K562 (cell line): ENCODE measurements around the gene MYBPC3. TPM values are rescaled to one million over a fixed set of nuclear protein-coding genes. Genes with fewer than 3 reads are reported as not detected.

Experiments used
- ATAC-seq: fragments of 200-7000 bp; cut with Tn5 transposase; 3 replicates; pipeline ENCODE4 v1.9.1; 2020; ENCODE audit warnings: moderate library complexity
- BruUV-seq: library from RNA; stranded (reverse); fragments of 400-500 nt; replicated peaks from 2 replicates; lab custom pipeline; 2021; lab: Mats Ljungman, UMichigan
- CTCF ChIA-PET: fragments of 300-600 bp; formaldehyde crosslinking; extraction: SDS; loops from one replicate; lab custom pipeline; 2021; ENCODE audit warnings: low intra/inter-chr PET ratio; lab: Yijun Ruan, JAX
- POLR2A ChIA-PET: fragments of 300-600, 350-650 bp; sonication (Branson Sonifier 250); formaldehyde crosslinking; extraction: SDS; loops from one replicate; lab custom pipeline; 2021; ENCODE audit warnings: antibody characterized with exemption, inconsistent platforms; lab: Yijun Ruan, JAX
- DNase-seq, 4 experiments: peaks; one replicate each; pipeline versions ENCODE4 v3.0.0 to v3.0.0-alpha.2; 2011 to 2018; ENCODE audit warnings: low spot score in 3 of 4, mixed read lengths in 3 of 4; ENCODE audit errors: extremely low read depth in 1 of 4
- FAIRE-seq: peaks from 2 replicates; lab custom pipeline; 2011; peaks lifted over from hg19 to GRCh38; lab: Jason Lieb, UNC
- H2AFZ ChIP-seq: 2 replicates; pipeline ENCODE4 v1.6.0; 2011; ENCODE audit warnings: low read depth, low read length, control low read depth, inconsistent platforms
- H3K27ac ChIP-seq: fragments of 200-600 bp; 3 replicates; pipeline ENCODE4 v1.8.0; 2011; ENCODE audit warnings: low read depth, mild to moderate bottlenecking, control low read depth, inconsistent platforms, low read length, moderate library complexity, mixed read lengths; ENCODE audit errors: extremely low read depth
- H3K27me3 ChIP-seq, 2 experiments: fragments of 300-600 bp in 1 of 2; 2 replicates in 1 of 2; 3 replicates in 1 of 2; pipeline versions ENCODE4 v1.6.0 to v1.8.0; 2011; ENCODE audit warnings: inconsistent platforms in 2 of 2, low read length in 2 of 2, mild to moderate bottlenecking in 1 of 2, mixed read lengths in 1 of 2, moderate library complexity in 1 of 2; ENCODE audit not compliant: control insufficient read depth in 2 of 2, insufficient read depth in 2 of 2
- H3K36me3 ChIP-seq: fragments of 300-600 bp; 3 replicates; pipeline ENCODE4 v1.8.0; 2011; ENCODE audit warnings: mild to moderate bottlenecking, low read length, inconsistent platforms; ENCODE audit not compliant: control insufficient read depth, insufficient read depth
- H3K4me1 ChIP-seq, 2 experiments: fragments of 200-600 bp in 1 of 2; replicated peaks in 1 of 2; 2 replicates in 1 of 2; 3 replicates in 1 of 2; pipeline versions ENCODE4 v1.5.1 to v1.8.0; 2011; ENCODE audit warnings: inconsistent platforms in 2 of 2, low read length in 2 of 2, mild to moderate bottlenecking in 1 of 2, mixed read lengths in 1 of 2, moderate library complexity in 1 of 2; ENCODE audit not compliant: control insufficient read depth in 2 of 2, insufficient read depth in 2 of 2
- H3K4me2 ChIP-seq: 2 replicates; pipeline ENCODE4 v1.6.1; 2011; ENCODE audit warnings: low read length, control low read depth, inconsistent platforms, mixed read lengths; ENCODE audit not compliant: insufficient read depth
- H3K4me3 ChIP-seq: fragments of 200-600 bp; sonication (generic), shearing (Covaris generic); 2 replicates; pipeline ENCODE4 v1.5.1; 2016; ENCODE audit warnings: control low read depth, inconsistent platforms
- H3K79me2 ChIP-seq: fragments of 200-600 bp; 3 replicates; pipeline ENCODE4 v1.8.0; 2011; ENCODE audit warnings: low read length, inconsistent platforms; ENCODE audit not compliant: control insufficient read depth, insufficient read depth
- H3K9ac ChIP-seq, 2 experiments: 2 replicates each; pipeline versions ENCODE4 v1.6.0 to v1.6.1; 2011; ENCODE audit warnings: low read depth in 2 of 2, low read length in 2 of 2, control low read depth in 1 of 2, inconsistent platforms in 1 of 2, mild to moderate bottlenecking in 1 of 2, mixed read lengths in 1 of 2; ENCODE audit not compliant: insufficient read depth in 1 of 2
- H3K9me1 ChIP-seq: one replicate; pipeline ENCODE4 v1.6.0; 2011; ENCODE audit warnings: inconsistent platforms, mild to moderate bottlenecking, low read length, moderate library complexity; ENCODE audit not compliant: control insufficient read depth, insufficient read depth
- H3K9me3 ChIP-seq: replicated peaks from 2 replicates; pipeline ENCODE4 v1.5.1; 2011; ENCODE audit warnings: low read depth, low read length, inconsistent platforms; ENCODE audit not compliant: control insufficient read depth, insufficient read depth
- H4K20me1 ChIP-seq: replicated peaks from 2 replicates; pipeline ENCODE4 v1.6.1; 2011; ENCODE audit warnings: low read length, inconsistent platforms, mixed read lengths; ENCODE audit not compliant: control insufficient read depth, insufficient read depth
- ATF1 ChIP-seq, 2 experiments: fragments of 450-650 bp in 1 of 2; IDR thresholded peaks; 2 replicates each; pipeline ENCODE4 v1.6.1; 2016; ENCODE audit warnings: missing compliant biosample characterization in 1 of 2, missing genetic modification characterization in 1 of 2
- CC2D1A ChIP-seq: fragments of 450-650 bp; IDR thresholded peaks from 2 replicates; pipeline ENCODE4 v1.6.1; 2017; ENCODE audit warnings: mild to moderate bottlenecking
- DDX20 ChIP-seq: fragments of 450-650 bp; IDR thresholded peaks from 2 replicates; pipeline ENCODE4 v1.6.1; 2016; ENCODE audit warnings: missing genetic modification characterization, low read depth, mild to moderate bottlenecking, missing compliant biosample characterization, moderate library complexity
- KLF6 ChIP-seq: fragments of 250-450 bp; sonication (Bioruptor Pico); IDR thresholded peaks from 2 replicates; pipeline ENCODE4 v1.4.0; 2020; ENCODE audit warnings: mild to moderate bottlenecking, moderate library complexity, borderline replicate concordance
- RAD51 ChIP-seq: fragments of 450-650 bp; IDR thresholded peaks from 2 replicates; pipeline ENCODE4 v1.7.1; 2016; ENCODE audit warnings: low read depth, mild to moderate bottlenecking, borderline replicate concordance
- SMAD3 ChIP-seq: fragments of 450-650 bp; formaldehyde crosslinking; conservative IDR thresholded peaks from 2 replicates; pipeline ENCODE4 v1.4.0; 2020; ENCODE audit warnings: mild to moderate bottlenecking
- ZNF780A ChIP-seq: fragments of 250-450 bp; sonication (Bioruptor Pico); IDR thresholded peaks from 2 replicates; pipeline ENCODE4 v1.5.0; 2021; ENCODE audit warnings: mild to moderate bottlenecking
- WGBS: fragments of 100-300 bp; shearing (Covaris generic); methylation state at CpG from one replicate; pipeline ENCODE4 v1.1.6; 2016; ENCODE audit warnings: low coverage, mixed read lengths; ENCODE audit not compliant: insufficient coverage; ENCODE audit errors: missing lambda C conversion rate; 5-methylcytosine and 5-hydroxymethylcytosine counted together
- in situ Hi-C: fragments of 300-500 bp; cut with MboI; formaldehyde crosslinking; loops from 4 replicates; pipeline ENCODE4 v1.15.0; 2018; ENCODE audit warnings: inconsistent platforms, mixed read lengths
- intact Hi-C: fragments of 100-400 bp; cut with micrococcal nuclease; formaldehyde crosslinking; loops from 2 replicates; pipeline ENCODE4 v1.14.2; 2022
- polyA plus RNA-seq, 8 experiments: library from polyadenylated mRNA; depleted of rRNA in 4 of 8; stranded (reverse) in 5 of 8; unstranded in 3 of 8; fragments of >200 nt; fragmentation: Nextera tagmentation in 2 of 8; fragmentation: Illumina TruSeq in 1 of 8; extraction: Ambion mirVana in 2 of 8; extraction: Trizol in 1 of 8; gene quantifications; 2 replicates each; pipeline versions ENCODE4 v1.2.1 to v1.2.3, GENCODE V29; 2011 to 2014; ENCODE audit warnings: inconsistent platforms in 1 of 8, missing spikeins in 1 of 8
- total RNA-seq, 7 experiments: library from RNA; depleted of rRNA in 6 of 7; stranded (reverse); fragments of >200 nt in 6 of 7; fragmentation: Illumina TruSeq in 2 of 7; extraction: Trizol in 2 of 7; gene quantifications; 2 replicates each; pipeline versions ENCODE4 v1.2.1 to v1.2.3, GENCODE V29; 2011 to 2021; ENCODE audit warnings: low replicate concordance in 1 of 7
- TF ChIP-seq, protein P1 (sequence below): fragments of 450-650 bp; IDR thresholded peaks from 2 replicates; pipeline ENCODE4 v1.6.1; 2016; ENCODE audit warnings: borderline replicate concordance
- TF ChIP-seq, protein P2 (sequence below): fragments of 450-650 bp; IDR thresholded peaks from 2 replicates; pipeline ENCODE4 v1.6.1; 2016; ENCODE audit warnings: antibody characterized with exemption
- TF ChIP-seq, protein P3 (sequence below): sonication (generic); formaldehyde crosslinking; IDR thresholded peaks from 2 replicates; pipeline ENCODE4 v1.8.0; 2022; ENCODE audit warnings: mild to moderate bottlenecking, missing genetic modification reagents

Gene MYBPC3
- total and polyA plus RNA-seq, 9 of the 15 experiments (the other 6 are each of a cell fraction or from before 2014, with no cell fraction given): 0.01 TPM; not detected in 8

DNA sequence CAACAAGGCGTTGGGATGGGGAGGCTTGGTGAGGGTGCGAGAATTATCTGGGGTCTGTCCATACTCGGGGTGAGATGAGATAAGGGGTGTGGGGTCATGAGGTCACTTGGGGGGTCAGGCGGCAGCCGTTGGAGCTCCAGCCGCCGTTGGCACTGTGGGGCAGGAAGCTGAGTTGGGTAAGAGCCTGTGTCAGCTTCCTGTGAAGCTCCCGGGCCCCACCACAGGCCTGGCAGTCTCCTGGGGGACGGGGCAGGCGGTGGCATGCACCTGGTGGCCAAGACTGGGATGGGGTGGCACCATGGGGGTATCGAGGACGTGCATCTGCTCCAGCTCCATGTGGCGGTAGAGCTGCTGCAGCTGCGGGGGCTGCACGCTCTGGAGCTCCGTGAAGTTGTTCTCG, 7.1 kb upstream of the MYBPC3 start (continued):
- TF ChIP-seq, protein P1, sequence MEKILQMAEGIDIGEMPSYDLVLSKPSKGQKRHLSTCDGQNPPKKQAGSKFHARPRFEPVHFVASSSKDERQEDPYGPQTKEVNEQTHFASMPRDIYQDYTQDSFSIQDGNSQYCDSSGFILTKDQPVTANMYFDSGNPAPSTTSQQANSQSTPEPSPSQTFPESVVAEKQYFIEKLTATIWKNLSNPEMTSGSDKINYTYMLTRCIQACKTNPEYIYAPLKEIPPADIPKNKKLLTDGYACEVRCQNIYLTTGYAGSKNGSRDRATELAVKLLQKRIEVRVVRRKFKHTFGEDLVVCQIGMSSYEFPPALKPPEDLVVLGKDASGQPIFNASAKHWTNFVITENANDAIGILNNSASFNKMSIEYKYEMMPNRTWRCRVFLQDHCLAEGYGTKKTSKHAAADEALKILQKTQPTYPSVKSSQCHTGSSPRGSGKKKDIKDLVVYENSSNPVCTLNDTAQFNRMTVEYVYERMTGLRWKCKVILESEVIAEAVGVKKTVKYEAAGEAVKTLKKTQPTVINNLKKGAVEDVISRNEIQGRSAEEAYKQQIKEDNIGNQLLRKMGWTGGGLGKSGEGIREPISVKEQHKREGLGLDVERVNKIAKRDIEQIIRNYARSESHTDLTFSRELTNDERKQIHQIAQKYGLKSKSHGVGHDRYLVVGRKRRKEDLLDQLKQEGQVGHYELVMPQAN: no peak
- TF ChIP-seq RAD51: no peak
- TF ChIP-seq KLF6 (CRISPR knock-in tag): no peak
- TF ChIP-seq ATF1 (CRISPR knock-in tag; IDR thresholded peaks at IDR 0.05): no peak
- no peak for TF ChIP-seq ATF1 (tag; IDR thresholded peaks at IDR 0.05)
- TF ChIP-seq, protein P2, sequence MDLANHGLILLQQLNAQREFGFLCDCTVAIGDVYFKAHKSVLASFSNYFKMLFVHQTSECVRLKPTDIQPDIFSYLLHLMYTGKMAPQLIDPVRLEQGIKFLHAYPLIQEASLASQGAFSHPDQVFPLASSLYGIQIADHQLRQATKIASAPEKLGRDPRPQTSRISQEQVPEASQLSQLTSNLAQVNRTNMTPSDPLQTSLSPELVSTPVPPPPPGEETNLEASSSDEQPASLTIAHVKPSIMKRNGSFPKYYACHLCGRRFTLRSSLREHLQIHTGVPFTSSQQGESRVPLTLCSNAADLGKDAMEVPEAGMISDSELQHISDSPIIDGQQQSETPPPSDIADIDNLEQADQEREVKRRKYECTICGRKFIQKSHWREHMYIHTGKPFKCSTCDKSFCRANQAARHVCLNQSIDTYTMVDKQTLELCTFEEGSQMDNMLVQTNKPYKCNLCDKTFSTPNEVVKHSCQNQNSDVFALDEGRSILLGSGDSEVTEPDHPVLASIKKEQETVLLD: no peak

DNA sequence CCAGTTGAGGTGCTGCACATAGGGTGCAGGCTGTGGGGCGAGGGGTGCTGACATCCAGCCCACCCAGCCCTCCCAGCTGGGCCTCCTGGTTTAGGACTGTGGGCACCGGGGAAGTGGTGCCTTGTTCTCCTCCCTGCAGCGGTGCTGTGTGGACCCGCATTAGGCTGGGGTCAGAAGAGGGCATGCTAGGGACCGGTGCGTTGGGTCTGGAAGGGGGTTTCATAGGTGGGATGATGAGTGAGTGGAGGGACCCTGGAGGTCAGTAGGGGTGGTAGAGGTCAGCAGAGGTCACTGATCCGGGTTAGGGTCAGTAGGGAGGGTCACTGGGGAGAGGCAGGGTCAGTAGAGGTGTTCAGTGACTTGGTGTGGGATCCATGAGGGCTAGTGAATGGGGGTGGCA, 6.7 kb upstream of the MYBPC3 start:
- CTCF ChIA-PET: no interaction called here

More for the DNA sequence above, 6.7 kb upstream of the MYBPC3 start:
- peaks cover 0 to 31% of the 10 kb centered on the region in 2 experiments; a peak in 3 of 5 replicates for H3K4me1 ChIP-seq
- in situ Hi-C loops (loop anchor here (10.0 kb wide), 1 partner anchor 474 kb away; no protein-coding TSS in a partner anchor), intact Hi-C loops (loop anchor here (10.0 kb wide), 2 partner anchors 46 to 474 kb away; partner anchors contain the start of gene SLC39A13)
- ATAC-seq (no peak), FAIRE-seq (no peak), DNase-seq (no peak)
- 76% methylated on average over 6 of the region's 7 CpGs for WGBS
- H3K9me1 ChIP-seq: no peaks in the 10 kb centered on the region
- H3K4me3 ChIP-seq: no peak overlapping the region
- no TSS peak for BruUV-seq
- H3K27me3 ChIP-seq: no peaks in the 10 kb centered on the region
- no peaks in the 10 kb centered on the region for H4K20me1 ChIP-seq
- POLR2A ChIA-PET: interaction anchor here (0.6 kb wide), 1 partner anchor 234 kb away, joined by 3 read pairs; no protein-coding TSS in a partner anchor
- H3K4me2 ChIP-seq: no peak overlapping the region
- no peak overlapping the region for H3K27ac ChIP-seq
- TF ChIP-seq SMAD3 (CRISPR knock-in tag) (no peak), CC2D1A (no peak), ZNF780A (CRISPR knock-in tag) (no peak), DDX20 (no peak)
- TF ChIP-seq, protein P3, sequence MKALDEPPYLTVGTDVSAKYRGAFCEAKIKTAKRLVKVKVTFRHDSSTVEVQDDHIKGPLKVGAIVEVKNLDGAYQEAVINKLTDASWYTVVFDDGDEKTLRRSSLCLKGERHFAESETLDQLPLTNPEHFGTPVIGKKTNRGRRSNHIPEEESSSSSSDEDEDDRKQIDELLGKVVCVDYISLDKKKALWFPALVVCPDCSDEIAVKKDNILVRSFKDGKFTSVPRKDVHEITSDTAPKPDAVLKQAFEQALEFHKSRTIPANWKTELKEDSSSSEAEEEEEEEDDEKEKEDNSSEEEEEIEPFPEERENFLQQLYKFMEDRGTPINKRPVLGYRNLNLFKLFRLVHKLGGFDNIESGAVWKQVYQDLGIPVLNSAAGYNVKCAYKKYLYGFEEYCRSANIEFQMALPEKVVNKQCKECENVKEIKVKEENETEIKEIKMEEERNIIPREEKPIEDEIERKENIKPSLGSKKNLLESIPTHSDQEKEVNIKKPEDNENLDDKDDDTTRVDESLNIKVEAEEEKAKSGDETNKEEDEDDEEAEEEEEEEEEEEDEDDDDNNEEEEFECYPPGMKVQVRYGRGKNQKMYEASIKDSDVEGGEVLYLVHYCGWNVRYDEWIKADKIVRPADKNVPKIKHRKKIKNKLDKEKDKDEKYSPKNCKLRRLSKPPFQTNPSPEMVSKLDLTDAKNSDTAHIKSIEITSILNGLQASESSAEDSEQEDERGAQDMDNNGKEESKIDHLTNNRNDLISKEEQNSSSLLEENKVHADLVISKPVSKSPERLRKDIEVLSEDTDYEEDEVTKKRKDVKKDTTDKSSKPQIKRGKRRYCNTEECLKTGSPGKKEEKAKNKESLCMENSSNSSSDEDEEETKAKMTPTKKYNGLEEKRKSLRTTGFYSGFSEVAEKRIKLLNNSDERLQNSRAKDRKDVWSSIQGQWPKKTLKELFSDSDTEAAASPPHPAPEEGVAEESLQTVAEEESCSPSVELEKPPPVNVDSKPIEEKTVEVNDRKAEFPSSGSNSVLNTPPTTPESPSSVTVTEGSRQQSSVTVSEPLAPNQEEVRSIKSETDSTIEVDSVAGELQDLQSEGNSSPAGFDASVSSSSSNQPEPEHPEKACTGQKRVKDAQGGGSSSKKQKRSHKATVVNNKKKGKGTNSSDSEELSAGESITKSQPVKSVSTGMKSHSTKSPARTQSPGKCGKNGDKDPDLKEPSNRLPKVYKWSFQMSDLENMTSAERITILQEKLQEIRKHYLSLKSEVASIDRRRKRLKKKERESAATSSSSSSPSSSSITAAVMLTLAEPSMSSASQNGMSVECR: no peak
- H2AFZ ChIP-seq: no peak overlapping the region
- peaks cover 13% of the 10 kb centered on the region for H3K9me3 ChIP-seq
- no peaks in the 10 kb centered on the region for H3K79me2 ChIP-seq
- H3K36me3 ChIP-seq: 0 out of 3 replicates have a peak, but pooled peaks cover 3% of the 10 kb centered on the region
- H3K9ac ChIP-seq: no peak overlapping the region
